GM21360 (cell line): ENCODE results near the gene ZNF418.
"Not testable (repeated sequence)": the region's sequence is repeated elsewhere in the genome, so short reads cannot be mapped to it uniquely, and the experiment has no call there.

Experiments used
- ATAC-seq: cut with Tn5 transposase; IDR thresholded peaks from one replicate; pipeline ENCODE4 v1.9.1; 2021; ENCODE audit warnings: mild to moderate bottlenecking, moderate library complexity; ENCODE audit not compliant: unreplicated experiment

Gene ZNF418

DNA sequence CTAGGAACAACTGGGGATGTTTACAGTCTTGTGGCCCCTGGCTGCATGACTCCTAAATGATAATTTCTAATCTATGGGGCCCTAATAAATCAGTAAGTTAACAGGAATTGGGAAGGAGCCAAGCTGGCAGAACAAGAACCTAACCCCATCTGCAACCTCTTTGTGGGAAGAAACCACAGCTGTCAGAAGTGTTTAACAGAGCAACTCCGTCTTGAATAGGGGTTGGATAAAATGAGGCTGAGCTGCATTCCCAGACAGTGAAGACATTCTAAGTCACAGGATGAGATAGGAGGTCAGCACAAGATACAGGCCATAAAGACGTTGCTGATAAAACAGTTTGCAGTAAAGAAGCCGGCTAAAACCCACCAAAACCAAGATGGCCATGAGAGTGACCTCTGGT lies 44.5 kb downstream of the ZNF418 start:
- ATAC-seq: not testable (repeated sequence)

DNA sequence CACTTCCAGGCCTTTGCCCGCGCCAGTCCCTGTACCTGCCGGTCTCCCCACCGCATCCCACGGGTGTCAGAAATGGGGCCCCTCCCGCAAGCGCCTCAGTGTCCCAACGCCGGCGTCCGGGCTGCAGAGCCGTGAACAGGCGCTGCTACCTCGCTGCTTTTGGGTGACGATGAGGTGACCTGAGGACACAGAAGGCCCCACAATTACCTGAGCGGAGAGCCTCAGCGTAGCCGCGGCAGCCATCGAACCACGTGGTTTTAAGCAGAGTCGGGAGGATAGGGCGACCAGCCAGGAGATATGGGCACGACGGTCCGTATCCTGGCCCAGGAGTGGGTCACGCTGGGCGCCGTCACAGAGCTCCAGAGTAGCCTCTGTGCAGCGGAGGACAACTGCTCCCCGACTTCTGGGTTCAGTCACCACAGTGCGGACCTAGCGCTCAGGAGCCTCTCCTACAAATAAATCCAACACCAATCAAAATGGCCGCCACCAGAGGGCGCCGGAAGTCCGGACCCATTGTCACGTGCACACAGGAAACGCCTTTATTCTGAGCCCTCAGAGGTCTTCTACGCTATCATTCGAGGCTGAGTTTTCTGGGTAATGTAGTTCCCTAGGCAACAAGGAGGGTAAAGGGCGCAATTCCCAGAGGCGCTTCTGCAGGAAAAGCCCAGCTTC lies 46.5 kb downstream of the ZNF418 start, which contains the start of gene ZNF814:
TSS of gene ZNF814 (minus strand) at position 478 of the 672 bp plus-strand sequence. CDS start at position 243, 235 bp downstream.
- peak; percentile 87 for ATAC-seq

DNA sequence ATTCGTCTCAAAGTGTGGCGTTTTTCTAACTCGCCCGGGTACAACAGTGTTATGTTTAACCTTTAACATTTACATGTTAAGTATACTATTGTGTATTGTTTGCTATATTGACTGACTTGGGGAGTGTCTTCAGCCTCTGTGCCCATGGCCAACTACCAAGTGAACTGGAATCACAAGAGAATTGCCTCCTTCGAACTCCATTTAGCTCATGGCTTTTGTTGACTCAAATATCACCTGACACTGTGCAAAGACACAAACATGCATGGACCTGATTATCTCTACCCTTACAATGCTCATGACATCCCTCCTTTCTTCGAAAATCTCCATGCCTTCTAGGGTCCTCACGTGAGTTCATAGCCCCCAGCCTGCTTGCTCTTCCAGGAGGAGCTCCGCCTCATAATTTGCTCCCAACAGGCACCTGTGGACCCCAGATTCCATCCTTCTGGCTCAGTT lies 47.1 kb downstream of the ZNF418 start:
- no peak for ATAC-seq

DNA sequence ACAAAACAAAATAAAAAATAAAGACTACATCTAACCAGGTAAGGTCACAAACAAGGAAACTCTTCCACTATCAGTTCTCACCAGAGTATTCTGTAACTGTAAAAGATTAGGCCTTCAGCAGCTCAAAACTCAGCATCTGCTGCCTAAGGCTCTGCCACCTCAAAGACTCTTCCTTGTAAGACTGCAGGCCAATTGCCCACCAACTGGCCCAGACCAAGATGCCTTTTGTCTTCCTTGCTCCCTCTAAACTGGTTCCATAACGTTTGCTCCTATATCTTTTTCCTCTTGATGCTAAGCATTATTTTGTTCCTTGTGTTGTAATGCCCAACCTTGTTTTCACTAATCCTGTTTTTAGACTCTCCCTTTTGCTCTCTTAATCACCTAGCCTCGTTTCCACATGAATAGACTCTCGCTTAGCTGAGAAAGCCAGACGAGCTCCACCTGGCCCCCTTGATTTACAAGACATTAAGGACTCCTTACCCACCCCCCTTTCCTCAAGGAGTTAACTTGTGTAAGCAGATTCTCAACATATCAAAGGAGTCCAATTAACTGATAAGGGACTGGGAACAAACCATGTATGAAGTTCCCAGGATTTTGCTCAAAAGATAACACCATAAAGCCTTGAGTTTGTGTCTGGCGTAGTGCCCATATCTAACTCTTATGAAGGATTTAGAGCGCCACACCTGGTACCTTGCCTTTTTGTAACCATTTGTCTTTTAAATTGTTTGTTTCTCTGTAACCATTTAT lies 47.8 kb downstream of the ZNF418 start:
- ATAC-seq: no peak

DNA sequence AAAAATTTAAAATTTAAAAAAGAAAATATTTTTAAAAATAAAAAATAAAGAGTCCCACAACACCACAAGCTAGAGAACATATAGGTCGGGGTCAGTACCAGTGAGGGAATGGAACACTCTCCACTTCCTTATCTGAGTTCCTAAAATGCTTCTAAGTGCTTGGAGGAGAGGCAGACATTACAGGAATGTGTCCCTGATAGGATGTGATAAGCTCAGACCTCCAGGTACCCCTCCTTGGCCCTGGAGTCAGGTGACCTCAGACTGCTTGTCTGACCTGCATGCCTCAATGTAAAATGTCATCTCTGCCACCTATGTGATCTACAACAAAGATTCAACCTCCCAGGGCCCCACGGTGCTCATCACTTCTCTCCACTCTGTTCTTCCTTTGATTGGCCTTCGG lies 49.2 kb downstream of the ZNF418 start:
- ATAC-seq: no peak

DNA sequence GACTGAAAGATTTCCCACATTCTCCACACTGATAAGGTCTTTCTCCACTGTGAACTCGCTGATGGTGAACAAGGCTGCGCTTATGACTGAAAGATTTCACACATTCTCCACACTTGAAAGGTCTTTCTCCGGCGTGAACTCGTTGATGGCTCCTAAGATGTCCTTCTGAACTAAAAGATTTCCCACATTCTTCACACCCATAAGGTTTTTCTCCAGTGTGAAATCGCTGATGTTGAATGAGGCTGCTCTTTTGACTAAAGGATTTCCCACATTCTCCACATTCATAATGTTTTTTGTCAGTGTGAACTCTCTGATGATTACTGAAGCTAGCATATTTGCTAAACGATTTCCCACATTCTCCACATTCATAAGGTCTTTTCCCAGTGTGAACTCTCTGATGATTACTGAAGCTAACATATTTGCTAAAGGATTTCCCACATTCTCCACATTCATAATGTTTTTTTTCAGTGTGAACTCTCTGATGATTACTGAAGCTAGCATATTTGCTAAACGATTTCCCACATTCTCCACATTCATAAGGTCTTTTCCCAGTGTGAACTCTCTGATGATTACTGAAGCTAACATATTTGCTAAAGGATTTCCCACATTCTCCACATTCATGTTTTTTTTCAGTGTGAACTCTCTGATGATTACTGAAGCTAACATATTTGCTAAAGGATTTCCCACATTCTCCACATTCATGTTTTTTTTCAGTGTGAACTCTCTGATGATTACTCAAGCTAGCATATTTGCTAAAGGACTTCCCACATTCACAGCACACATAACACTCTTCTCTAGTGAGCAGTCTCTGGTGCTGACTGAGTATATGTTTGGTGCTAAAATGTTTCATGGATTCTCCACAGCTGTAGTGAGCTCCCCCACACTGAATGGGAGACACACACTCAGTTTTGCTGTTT lies 61.1 kb downstream of the ZNF418 start:
- ATAC-seq: not testable (repeated sequence)

DNA sequence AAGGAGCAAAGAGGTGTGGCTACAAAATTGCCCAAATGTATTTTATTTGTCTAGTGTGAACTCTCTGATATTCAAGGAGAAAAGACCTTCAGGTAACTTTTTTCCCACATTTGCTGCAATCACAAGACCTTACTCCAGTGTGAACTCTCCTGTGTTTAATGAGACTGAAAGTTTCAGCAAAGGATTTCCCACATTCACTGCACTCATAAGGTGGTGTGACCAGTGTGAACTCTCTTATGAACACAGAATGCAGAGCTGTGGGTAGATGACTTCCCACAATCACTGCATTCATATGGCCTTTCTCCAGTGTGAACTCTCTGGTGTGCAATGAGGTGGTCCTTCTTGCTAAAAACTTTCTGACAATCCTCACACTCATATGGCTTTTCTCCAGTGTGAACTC lies 62.8 kb downstream of the ZNF418 start:
- no peak for ATAC-seq
